ENCODE measurements around the gene INPP5K.
"Not testable (repeated sequence)": the region's sequence is repeated elsewhere in the genome, so short reads cannot be mapped to it uniquely, and the experiment has no call there.

Gene INPP5K

DNA sequence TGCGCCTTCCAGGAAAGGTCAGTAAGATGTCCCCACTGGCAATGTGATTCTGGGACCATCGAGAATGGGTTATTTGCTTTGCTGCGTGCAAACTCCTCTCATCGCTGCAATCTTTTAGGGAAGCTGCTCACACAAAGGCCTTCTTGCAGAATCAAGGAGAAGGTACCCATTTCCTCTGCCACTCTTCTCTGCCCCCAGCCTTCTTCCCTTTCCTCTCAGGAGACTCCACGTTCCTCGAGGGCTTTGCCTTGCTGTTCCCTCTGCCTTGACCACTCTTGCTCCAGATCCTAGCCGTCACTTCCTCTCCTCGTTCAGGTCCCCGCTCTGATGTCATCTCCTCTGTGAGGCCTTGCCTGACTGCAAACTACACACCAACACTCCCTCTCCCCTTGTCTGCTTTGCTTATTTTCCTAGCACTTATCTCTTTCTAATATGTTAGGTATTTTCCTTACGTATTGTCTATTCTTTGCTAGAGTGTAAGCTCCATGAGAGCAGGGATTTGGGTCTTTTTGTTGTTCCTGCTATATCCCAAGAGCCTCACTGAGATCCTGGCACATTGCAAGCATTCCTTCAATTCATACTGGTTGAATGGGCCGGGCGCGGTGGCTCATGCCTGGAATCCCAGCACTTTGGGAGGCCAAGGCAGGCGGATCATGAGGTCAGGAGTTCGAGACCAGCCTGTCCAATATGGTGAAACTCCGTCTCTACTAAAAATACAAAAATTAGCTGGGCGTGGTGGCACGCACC lies 55.0 kb downstream of the INPP5K start:
- DNase-seq = no peak

DNA sequence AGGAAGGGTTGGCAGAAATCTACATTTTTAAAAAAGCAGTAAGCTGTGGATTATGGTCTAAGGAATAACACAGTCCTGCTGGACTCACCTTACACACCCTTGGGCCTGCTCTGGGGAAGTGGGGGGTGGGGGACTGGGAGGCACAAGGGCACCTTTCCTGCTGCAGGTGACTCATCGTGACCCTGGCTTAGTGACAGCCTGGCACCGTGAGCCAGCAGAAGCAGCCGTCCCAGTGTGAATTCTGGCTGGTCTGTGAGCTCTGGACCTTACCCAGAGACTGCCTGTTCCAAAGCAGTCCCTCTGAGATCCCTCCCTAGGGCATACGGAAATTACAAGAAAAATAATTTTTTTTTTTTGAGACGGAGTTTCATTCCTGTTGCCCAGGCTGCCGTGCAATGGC lies 56.2 kb downstream of the INPP5K start:
- DNase-seq = no peak

- peak; percentile 97 to 100 (median 98) for DNase-seq
These were observed 60.4 kb downstream of the INPP5K start, which contains the start of gene CRK for GRCh38 chr17:1455797-1456599. CRK (minus strand) TSS chr17:1456232; CDS start chr17:1456117, 115 bp downstream.

DNA sequence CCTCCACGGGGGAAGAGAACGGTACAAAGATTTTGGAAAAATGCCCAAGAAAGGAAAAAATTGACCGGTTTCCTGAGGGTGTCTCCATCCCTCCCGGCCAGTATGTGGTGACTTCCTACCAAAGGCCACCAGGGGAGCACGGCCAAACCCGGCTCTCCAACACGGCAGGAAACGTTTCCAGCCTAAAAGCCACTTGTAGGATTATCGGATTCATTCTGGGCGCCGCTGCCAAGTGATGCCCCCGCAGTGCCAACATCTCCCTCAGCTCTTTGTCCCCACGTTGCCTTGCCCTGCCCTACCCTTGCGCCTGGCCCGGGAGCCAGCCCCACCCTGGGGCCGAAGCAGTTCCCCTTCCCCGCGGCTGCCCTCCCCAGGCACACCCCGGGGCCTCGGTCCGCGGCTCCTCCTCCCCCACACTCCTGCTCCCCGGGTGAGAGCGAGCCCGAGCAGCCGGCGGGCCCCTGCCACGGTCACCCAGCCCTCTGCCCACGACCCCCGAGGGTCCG lies 61.1 kb downstream of the INPP5K start:
- DNase-seq = peak in 3 of 5 donors; percentile 15 to 50 (median 21)

DNA sequence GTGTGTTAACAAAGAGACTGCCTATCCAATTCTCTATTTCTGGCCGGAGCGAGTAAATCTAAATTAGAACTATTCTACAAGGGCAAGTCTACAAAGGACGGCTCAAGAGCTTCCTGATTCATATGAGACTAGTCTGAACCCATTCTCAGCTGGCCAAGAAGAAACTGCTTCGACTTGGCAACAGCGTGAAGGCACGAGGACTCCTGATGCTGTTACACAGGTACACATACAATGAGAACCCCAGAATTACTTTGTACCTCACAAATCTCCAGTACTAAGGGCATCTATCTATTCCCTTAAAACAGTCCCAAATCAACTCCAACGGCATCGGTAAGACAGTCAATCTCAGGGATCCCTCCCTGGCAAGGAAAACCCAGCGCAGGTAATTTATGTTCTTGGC lies 61.9 kb downstream of the INPP5K start:
- DNase-seq = no peak

DNA sequence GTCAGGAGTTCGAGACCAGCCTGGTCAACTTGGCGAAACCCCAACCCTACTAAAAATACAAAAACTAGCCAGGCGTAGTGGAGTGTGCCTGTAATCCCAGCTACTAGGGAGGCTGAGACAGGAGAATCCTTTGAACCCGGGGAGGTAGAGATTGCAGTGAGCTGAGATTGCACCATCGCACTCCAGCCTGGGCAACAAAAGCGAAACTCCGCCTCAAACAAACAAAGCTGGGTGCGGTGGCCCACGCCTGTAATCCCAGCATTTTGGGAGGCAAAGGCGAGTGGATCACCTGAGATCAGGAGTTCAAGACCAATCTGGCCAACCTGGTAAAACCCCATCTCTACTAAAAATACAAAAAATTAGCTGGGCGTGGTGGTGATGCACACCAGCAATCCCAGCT lies 62.7 kb downstream of the INPP5K start:
- DNase-seq = not testable (repeated sequence)

DNA sequence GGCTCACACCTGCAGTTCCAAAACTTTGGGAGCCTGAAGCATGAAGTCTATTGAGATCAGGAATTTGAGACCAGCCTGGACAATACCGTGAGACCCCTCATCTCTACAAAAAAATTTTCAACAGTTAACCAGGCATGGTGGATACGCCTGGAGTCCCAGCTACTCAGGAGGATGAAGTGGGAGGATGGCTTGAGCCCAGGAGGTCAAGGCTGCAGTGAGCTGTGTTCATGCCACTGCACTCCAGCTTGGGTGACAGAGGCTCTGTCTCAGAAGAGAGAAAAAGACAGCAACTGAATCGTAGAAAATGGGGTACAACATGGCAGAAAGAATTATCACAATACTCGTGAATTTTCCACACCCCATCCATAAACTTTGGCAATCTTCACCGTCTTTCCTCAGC lies 63.6 kb downstream of the INPP5K start:
- DNase-seq = no peak

DNA sequence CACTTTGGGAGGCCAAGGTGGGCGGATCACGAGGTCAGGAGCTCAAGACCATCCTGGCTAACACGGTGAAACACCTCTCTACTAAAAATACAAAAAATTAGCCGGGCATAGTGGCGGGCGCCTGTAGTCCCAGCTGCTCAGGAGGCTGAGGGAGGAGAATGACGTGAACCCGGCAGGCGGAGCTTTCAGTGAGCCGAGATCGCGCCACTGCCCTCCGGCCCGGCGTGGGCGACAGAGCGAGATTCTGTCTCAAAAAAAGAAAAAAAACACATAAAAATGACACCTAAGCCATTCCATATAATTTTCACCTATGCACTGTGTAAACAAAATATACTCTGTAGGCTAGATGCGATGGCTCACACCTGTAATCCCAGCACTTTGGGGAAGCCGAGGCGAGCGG lies 66.2 kb downstream of the INPP5K start:
- DNase-seq = not testable (repeated sequence)

GRCh38 chr17:1449412-1449967 lies 66.9 kb downstream of the INPP5K start:
- no peak for DNase-seq

GRCh38 chr17:1447052-1447451 lies 69.4 kb downstream of the INPP5K start:
- DNase-seq = no peak

DNA sequence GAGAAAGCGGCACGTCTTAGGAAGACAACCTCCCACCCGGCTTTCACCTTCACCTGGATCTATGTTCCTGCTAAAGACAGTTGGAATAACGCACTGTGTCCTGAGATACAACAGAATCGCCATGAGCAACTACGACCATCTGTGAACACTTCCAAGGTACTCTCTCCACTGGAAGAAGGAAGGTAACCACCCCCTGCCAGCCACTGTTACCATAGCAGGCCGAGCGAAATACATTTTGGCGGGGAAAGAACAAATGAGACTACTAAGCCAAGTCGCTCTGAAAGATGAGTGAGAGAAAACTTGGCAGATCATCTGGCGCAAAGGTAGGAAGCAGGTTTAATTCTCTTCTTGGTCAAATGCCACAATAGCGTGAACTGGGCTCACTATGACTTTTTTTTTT lies 70.2 kb downstream of the INPP5K start:
- DNase-seq = no peak

DNA sequence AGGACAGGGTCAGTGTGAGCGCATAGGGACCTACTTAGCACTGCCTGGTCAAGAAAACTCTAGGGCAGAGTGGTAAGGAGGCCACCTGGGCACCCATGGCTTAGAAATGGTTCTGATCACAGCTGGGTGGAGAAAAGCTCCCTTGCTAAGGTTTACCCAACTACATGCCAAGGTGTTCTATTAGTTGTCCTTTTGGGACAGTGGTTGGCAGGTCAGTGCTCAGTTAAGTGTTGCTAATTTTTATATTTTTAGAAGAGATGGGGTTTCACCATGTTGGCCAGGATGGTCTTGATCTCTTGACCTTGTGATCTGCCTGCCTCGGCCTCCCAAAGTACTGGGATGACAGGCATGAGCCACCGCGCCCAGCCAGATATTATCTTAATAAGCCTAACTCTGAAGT lies 70.7 kb downstream of the INPP5K start:
- DNase-seq = not testable (repeated sequence)
